Measurements from ENCODE around the gene NCKAP5.

- TF ChIP-seq, protein P1, sequence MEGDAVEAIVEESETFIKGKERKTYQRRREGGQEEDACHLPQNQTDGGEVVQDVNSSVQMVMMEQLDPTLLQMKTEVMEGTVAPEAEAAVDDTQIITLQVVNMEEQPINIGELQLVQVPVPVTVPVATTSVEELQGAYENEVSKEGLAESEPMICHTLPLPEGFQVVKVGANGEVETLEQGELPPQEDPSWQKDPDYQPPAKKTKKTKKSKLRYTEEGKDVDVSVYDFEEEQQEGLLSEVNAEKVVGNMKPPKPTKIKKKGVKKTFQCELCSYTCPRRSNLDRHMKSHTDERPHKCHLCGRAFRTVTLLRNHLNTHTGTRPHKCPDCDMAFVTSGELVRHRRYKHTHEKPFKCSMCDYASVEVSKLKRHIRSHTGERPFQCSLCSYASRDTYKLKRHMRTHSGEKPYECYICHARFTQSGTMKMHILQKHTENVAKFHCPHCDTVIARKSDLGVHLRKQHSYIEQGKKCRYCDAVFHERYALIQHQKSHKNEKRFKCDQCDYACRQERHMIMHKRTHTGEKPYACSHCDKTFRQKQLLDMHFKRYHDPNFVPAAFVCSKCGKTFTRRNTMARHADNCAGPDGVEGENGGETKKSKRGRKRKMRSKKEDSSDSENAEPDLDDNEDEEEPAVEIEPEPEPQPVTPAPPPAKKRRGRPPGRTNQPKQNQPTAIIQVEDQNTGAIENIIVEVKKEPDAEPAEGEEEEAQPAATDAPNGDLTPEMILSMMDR (IDR thresholded peaks at IDR 0.05), result no peak
- TF ChIP-seq EZH2 (IDR thresholded peaks at IDR 0.05; ENCODE audit: borderline replicate concordance, insufficient read depth, low read depth, low read length, poor library complexity, severe bottlenecking), result no peak
Observed at GRCh38 chr2:133247631-133248030, 320.6 kb downstream of the NCKAP5 start.
